Measurements from ENCODE around the gene FAM222B.
"Not testable (repeated sequence)": the region's sequence is repeated elsewhere in the genome, so short reads cannot be mapped to it uniquely, and the experiment has no call there.

FAM222B gene

DNA sequence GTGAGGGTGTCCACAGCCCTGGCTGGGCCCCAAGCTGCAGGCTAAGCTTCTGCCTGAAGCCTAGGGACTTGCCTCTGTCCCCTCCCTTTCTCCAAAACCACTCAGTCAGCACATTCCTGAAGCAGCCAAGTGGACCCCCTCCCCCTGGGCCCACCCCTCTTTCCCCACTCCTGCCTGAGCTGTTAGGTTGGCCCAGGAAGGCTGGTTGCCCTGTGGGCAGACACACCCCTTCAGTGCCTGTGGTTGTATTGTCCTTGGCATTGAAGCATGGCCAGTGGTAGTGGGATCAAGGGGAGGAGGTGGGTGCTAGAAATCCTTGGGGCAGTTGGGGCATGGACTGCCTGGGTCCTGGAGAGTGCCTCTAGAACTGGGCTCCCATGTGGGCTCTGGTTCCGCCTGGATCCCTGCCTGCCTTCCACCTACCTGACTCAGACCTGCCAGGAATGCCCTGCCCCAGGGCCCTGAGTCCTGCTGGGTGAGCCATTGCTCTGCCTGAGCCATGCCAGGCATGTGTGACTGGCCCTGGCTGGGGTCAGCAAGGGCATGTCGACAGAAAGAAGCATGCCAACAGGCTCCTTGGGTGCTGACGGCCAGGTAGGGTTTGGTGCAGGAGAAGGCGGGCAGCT is 96.7 kb downstream of the FAM222B start:
- DNase-seq (ENCODE audit: low read depth), result no peak

DNA sequence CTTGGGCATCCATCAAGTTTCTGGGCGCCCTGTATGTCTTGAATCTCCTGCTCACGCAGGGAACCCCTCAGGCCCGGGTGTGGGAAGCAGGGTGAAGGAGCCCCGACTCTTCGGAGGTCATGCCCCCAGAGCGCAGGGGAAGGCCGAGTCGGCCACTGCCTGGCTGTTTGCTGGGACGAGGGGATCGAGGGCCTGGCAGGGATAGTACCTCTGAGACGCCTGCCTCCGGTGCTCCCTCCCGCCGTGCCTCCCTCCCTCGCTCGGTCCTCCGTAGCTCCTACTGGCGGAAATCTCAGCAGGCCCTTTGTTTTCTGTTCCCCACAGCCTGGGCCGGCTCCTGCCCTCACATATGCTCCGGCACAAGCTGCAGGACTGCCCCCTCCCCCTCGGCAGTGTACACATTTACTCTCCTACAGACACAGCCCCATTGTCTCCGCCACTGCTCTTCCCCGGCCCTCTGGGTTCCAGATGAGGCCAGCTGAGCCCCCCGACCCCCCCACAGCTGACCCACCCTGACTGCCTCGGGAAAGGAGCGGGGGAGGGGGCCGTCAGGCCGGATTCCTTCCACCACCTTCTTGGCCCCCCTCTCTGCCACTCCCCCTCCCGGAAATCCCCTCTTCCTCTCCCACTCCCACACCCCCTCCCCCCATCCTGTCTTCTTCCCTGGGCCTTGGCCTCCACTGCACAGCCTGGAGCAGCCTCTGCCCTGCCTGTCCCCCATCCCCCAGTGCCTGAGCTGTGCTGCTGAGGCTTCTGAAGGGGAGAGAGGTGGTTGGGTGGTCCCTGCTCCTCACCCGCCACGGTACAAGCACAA is 97.4 kb downstream of the FAM222B start:
- DNase-seq (ENCODE audit: low read depth), result no peak

DNA sequence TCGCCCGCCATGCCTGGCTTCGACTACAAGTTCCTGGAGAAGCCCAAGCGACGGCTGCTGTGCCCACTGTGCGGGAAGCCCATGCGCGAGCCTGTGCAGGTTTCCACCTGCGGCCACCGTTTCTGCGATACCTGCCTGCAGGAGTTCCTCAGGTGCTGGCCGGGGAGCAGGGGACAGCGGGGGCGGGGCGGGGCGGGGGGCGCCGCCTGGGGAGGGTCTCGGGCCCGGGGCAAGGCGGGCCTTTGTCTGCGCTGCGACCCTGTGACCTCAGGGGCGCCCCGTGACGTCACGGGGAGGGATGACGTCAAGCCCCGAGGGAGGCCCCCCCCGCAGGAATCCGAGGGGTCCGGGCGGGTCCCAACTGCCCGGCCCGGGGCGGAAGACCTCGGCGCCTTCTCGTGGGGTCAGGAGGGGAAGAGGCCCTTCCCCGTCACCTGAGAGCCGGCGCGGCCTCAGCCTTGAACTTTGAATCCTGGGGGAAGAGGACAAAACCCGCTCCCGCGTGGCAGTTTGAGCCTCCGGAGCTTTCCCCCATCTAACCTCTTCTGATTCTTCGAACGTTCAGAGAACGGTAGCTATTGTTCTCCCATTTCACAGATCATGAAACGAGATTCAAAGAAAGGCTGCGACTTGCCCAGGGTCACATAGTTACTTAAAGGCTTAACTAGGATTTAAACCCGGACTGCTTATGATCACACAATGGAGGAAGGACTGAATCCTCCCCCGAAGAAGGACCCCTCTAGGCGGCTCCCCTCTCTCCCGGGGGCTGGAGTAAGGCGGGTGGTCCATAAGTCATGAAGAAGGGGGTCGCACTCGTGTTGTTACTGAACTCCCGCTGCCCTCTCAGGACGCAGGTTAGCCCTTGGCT is 98.3 kb downstream of the FAM222B start:
- DNase-seq (ENCODE audit: low read depth), result no peak

DNA sequence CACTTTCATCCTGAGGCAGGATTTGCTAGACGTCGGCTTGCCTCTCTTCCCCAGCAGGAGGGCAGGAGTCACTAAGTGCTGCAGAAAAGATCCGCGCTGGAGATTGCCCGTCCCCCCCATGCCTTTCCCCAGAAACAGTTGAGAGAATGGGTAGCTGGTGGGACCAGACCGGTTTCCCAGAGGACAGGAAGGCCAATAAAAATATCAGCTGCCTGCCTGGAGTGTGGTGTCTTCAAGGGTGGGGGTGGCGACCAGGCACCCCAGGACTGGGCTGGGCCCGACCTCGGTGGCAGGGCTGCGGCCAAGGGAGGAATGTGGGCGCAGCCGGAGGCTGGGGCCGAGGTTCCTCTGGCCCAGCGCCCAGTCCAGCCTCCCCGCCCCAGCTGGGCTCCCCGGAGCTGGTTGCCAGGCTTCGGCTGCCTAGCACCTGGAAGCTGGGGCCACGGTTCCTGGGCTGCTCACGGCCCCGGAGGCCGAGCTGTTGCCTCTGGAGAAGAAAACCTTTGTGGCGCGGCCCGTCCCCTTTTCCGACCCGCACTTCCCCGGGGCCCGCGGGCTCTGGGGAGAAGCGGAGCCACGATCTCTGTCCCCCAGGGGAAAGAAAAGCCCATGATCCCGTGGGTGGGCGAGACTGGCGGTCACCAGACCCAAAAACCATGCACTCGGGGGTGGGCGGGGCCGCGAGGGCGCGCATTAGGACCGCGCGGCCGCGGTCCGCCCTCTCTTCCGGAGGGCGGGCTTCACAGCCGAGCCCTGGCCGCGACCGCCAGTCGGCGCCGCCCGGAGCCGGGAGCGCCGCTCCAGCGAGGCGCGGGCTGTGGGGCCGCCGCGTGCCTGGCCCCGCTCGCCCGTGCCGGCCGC is 99.1 kb downstream of the FAM222B start, which contains the start of gene TRAF4:
Gene TRAF4, plus strand, starts transcription at position 769 of the 861 bp plus-strand sequence. CDS start 102 bp downstream, outside the sequence.
- DNase-seq (ENCODE audit: low read depth), result peak; percentile 82

DNA sequence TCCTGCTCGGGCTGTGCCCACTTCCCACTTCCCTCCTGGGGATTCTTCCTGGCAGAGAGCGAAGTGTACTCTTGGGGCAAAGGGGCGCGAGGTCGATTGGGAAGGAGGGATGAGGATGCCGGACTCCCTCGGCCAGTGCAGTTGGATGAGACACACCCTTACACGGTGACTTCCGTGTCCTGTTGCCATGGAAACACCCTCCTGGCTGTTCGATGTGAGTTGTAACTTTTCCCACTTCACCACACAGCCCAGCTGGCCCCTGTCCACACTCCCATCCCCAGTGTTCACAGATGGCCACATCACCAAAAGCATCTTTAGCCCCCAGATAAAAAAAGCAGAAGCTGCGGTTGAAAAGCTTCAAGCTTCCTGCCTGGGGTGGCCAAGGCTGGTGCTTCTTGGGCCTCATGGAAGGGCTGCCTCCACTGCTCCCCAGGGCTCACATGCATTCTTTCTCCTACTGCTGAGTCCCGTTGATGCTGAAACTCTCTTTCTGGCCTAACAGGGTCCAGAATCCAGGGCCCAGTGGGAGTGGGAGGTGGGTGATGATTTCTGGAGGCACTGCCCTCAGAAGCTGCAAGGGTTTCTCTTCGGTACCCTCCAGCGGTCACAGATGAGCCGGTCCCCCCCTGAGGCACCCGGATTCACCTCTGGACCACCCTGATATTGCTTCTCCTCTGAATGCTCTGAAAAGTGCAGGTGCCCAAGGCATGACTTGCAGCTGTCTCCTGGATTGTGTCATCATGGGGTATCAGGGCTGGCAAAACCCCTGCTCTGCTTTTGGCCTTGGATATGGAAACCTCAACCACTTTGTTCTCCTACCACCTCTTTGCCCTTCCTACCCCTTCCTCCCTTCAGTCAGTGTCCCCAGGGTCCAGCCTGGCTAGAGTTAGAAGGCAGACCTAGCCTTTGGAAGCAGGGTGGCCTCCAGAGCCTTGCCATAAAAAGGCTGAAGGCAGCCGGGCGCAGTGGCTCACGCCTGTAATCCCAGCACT is 100.9 kb downstream of the FAM222B start:
- DNase-seq (ENCODE audit: low read depth), result no peak

DNA sequence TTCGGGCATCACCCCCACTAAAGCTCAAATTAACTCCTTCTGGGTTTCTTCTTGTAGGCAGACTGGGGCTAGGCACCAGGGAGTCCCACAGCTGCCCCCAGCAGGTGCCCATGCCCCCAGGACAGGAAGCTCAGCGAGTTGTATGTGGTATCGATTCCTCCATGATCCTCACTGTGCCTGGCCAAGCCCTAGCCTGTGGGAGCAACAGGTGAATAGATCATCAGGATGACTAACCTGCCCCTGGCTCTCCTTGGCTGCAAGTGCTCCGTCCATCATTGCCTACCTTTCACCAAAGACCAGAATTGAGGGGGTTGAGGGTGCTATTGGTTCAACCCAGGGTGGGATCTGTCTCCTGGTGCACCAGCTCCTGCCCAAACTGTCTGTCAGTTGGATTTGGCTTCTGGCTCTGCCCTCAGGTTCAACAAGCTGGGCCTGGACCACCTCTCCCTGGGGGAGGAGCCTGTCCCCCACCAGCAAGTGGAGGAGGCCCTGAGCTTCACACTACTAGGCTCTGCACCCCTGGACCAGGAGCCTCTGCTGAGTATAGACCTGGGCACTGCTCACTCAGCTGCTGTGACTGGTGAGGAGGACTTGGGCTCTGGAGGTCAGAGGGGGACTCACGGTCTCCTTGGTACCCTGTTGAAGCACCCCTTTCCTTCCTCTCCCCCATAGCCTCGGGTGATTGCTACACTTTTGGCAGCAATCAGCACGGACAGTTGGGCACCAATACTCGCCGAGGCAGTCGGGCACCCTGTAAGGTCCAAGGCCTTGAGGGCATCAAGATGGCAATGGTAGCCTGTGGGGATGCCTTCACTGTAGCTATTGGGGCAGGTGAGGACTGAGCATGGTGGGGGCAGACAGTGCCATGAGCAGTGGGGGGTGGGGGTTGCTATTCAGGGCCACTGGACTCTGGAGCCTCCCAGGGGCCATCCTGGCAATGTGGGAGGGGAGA is 101.9 kb downstream of the FAM222B start:
- no peak for DNase-seq (ENCODE audit: low read depth)

DNA sequence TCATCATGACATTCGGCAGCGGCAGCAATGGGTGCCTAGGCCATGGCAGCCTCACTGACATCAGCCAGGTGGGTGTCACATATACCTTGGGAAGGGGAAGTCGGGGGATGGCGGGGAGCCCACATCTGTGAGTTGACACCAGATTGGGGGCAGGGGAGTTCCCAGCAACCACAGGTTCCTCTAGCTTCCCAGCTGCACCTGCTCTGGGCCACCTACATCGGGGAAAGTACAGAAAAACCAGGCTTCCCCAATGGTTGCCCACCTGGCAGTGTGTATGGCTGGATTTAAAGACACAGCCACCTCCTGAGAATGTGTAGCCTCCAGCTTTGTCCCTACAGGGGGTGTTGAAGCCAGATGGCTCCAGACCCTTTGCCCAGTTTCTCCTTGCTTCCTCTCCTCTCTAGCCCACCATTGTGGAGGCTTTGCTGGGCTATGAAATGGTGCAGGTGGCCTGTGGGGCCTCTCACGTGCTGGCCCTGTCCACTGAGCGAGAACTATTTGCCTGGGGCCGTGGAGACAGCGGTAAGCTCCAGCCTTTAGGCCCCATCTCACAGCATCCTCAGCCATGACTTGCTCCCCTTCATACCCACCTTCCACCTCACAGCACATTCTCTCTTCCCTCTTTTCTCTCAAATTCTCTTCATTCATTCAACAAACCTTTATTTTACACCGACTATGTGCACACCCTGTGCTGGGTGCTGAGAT is 103.8 kb downstream of the FAM222B start:
- no peak for DNase-seq (ENCODE audit: low read depth)

DNA sequence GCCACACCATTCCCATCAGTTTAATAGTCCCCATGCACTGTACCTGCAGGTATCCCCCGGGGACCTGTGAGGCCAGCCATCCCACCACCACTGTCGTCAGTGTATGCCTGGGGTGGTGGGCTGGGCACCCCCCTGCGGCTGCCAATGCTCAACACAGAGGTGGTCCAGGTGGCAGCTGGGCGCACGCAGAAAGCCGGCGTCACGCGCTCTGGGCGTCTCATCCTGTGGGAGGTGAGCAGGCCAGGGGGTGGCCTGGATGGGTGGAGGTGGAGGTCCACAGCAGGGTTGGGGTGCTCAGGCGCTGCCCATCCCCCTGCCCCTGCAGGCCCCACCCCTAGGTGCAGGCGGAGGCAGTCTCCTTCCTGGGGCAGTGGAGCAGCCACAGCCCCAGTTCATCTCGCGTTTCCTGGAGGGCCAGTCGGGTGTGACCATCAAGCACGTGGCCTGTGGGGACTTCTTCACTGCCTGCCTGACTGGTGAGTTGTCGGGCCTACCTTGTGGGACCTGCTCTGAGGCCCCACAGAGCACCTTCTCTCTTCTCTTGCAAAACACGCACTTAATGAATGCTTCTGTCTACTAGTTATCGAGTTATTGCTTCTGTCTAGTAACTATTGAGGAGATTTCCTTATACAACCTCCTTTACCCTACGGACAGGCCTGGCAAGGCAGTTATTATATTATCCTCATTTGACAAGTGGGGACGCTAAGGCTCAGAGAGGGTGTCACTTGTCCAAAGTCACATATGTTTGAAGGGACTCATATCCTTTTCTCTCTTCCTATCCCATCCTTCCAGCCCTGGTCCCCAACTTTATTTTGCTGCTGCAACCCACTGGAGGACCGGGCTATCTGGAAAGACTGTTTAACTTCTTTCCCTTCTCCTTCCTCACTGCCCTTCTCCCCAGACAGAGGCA is 104.6 kb downstream of the FAM222B start:
- DNase-seq (ENCODE audit: low read depth), result no peak

DNA sequence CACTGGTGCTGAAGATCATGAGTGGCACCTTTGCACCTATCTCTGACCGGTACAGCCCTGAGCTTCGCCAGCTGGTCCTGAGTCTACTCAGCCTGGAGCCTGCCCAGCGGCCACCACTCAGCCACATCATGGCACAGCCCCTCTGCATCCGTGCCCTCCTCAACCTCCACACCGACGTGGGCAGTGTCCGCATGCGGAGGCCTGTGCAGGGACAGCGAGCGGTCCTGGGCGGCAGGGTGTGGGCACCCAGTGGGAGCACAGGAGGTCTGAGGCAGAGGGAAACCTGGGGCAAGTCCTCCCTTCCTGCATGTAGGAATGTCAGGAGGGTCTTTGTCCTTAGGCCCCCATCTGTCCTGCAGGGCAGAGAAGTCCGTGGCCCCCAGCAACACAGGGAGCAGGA is 105.3 kb downstream of the FAM222B start:
- no peak for DNase-seq (ENCODE audit: low read depth)

DNA sequence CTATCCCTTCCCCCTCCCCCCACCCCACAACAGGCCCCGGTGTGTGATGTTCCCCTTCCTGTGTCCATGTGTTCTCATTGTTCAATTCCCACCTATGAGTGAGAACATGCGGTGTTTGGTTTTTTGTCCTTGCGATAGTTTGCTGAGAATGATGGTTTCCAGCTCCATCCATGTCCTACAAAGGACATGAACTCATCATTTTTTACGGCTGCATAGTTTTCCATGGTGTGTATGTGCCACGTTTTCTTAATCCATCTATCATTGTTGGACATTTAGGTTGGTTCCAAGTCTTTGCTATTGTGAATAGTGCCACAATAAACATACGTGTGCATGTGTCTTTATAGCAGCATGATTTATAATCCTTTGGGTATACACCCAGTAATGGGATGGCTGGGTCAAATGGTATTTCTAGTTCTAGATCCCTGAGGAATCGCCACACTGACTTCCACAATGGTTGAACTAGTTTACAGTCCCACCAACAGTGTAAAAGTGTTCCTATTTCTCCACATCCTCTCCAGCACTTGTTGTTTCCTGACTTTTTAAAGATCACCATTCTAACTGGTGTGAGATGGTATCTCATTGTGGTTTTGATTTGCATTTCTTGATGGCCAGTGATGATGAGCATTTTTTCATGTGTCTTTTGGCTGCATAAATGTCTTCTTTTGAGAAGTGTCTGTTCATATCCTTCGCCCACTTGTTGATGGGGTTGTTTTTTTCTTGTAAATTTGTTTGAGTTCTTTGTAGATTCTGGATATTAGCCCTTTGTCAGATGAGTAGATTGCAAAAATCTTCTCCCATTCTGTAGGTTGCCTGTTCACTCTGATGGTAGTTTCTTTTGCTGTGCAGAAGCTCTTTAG is 106.4 kb downstream of the FAM222B start:
- not testable (repeated sequence) for DNase-seq (ENCODE audit: low read depth)

DNA sequence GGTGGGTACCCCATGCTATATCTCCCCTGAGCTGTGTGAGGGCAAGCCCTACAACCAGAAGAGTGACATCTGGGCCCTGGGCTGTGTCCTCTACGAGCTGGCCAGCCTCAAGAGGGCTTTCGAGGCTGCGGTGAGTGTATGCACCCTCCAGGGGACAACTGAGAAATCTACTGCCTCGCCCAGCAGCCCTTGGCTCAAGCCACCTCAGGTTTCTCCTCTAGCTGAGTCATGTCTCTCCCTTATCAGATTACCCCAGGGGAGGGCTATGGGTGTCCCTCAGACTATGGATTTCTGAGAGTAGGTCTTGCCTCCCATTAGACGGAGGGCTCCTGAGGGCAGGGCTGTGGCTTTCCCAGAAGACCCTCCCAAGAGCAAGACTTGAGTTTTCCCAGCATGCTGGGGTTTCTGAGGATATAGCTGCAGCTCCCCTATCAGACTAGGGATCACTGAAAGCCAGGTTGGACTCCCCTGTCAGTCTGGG is 107.3 kb downstream of the FAM222B start:
- DNase-seq (ENCODE audit: low read depth), result no peak

DNA sequence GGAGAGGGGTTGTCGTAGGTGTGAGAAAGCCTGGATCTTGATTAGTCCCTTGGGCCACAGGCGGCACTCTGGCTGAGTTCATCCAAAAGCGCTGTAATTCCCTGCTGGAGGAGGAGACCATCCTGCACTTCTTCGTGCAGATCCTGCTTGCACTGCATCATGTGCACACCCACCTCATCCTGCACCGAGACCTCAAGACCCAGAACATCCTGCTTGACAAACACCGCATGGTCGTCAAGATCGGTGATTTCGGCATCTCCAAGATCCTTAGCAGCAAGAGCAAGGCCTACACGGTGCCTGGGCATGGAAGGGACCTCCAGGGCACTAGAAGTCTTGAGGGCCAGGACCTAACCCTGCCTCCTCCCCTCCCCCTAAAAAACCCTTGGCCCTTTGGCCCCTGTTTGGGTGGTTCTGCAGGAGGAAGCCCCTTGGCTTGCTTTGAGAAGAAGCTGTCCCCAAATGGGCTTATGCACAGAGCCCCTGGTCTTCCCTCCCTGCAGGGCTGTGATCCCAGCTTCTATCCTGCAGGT is 107.8 kb downstream of the FAM222B start:
- no peak for DNase-seq (ENCODE audit: low read depth)

DNA sequence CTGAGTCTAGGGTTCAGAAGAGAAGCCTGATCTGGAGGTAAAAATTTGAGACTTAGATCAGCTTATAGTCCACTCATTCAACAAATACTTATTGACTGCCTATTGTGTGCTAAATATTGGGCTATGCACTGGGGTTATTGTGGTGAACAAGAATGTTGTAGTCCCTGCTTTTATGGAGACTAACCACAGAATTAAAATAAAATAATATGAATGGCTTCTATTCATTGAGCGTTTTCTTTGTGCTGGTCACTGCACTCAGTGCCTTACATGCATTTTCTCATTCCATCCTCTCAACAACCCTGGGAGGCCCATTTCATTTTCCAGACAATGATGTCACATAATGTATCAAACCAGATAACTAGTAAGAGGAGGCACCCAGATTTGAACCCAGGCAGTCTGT is 109.2 kb downstream of the FAM222B start:
- DNase-seq (ENCODE audit: low read depth), result no peak

DNA sequence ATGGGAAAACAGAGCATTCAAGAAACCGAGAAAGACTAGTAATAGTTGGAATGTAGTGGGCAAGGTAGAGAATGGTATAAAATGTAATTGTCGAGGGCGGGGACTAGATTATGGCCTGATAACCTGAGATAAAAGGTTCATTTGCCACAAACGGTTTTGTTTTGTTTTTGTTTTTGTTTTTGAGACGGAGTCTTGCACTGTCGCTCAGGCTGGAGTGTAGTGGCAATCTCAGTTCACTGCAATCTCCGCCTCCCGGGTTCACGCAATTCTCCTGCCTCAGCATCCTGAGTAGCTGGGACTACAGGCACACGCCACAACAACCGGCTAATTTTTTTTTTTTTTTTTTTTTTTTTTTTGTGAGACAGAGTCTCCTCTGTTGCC is 112.7 kb downstream of the FAM222B start:
- no peak for DNase-seq (ENCODE audit: low read depth)

DNA sequence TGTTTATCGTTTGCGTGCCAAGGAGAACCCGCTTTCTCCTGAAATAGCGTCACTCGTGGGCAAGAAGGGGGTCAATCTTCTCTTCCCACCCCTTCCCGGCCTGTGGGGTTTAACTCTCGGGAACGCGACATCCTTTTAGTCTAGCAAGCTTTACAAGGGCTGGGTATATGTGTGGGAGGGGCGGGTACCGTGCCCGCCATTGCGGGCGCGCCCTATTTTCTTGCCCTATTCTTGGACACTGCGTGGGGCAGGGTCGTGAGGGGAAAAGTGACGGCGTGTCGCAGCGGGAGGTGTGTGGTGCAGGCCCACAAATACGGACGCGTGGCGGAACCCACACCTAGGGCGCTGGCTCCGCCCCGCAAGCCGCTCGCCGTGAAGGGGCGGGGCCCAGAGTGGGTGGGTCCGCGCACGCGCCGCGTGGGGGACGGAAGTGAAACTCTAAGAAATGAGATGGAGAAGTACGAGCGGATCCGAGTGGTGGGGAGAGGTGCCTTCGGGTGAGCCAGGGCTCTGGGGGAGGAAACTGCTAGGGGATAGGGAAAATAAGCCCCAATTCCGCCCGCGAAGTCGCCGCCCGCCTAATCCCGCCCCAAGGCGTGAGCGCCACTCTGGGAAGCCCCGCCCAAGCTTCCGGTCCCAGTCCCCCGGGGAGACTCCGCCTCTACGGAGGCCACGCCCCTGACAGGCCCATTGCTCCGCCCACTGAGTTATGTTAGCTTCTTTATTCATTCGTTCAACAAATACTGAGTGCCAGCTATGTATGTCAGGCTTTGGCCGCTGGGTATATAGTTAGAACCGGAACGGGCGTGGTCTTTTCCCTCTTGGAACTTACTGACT is 114.0 kb downstream of the FAM222B start, which contains the start of gene NEK8:
Gene NEK8, plus strand, starts transcription at position 425 of the 837 bp plus-strand sequence. Its CDS starts 26 bp downstream, at position 451.
- DNase-seq (ENCODE audit: low read depth), result no peak
